OCI-LY7 (cell line): ENCODE measurements around the gene RTKN.

Experiments used
- CTCF ChIP-seq: fragments of 200-600 bp; sonication (generic); conservative IDR thresholded peaks from 2 replicates; pipeline ENCODE4 v1.5.1; 2014; ENCODE audit warnings: mild to moderate bottlenecking, antibody characterized with exemption, low read length, moderate library complexity, mixed read lengths
- EZH2phosphoT487 ChIP-seq: fragments of 200-600 bp; sonication (generic); IDR thresholded peaks from 2 replicates; pipeline ENCODE4 v1.6.1; 2018; ENCODE audit warnings: low read depth, borderline replicate concordance, mild to moderate bottlenecking, mixed run types, antibody characterized with exemption, low read length, moderate library complexity, mixed read lengths

GRCh38 chr2:74427551-74427950 lies 14.2 kb downstream of the RTKN start:
- TF ChIP-seq CTCF: no peak
- TF ChIP-seq EZH2phosphoT487: no peak
